OCI-LY1 (cell line): Measurements from ENCODE around the gene SDK1.

Source experiments
- H2AFZ ChIP-seq: fragments of 200-600 bp; sonication (generic), shearing (Covaris generic); 2 replicates; pipeline ENCODE4 v1.6.0; 2014; ENCODE audit warnings: antibody characterized with exemption, mild to moderate bottlenecking, low read length
- H3F3A ChIP-seq: fragments of 200-600 bp; sonication (generic), shearing (Covaris generic); 2 replicates; pipeline ENCODE4 v1.6.0; 2014; ENCODE audit warnings: mild to moderate bottlenecking, antibody characterized with exemption, low read length, moderate library complexity; ENCODE audit not compliant: insufficient read depth
- H3K27ac ChIP-seq: fragments of 200-600 bp; sonication (generic); 2 replicates; pipeline ENCODE4 v1.5.1; 2014; ENCODE audit warnings: low read length, mixed run types, mild to moderate bottlenecking, low read depth; ENCODE audit not compliant: poor library complexity, severe bottlenecking
- H3K27me3 ChIP-seq: fragments of 200-600 bp; sonication (generic); 2 replicates; pipeline ENCODE4 v1.6.0; 2014; ENCODE audit warnings: antibody characterized with exemption, mild to moderate bottlenecking, low read length, moderate library complexity; ENCODE audit not compliant: insufficient read depth
- H3K36me3 ChIP-seq: fragments of 200-600 bp; sonication (generic); 2 replicates; pipeline ENCODE4 v1.6.1; 2014; ENCODE audit warnings: mild to moderate bottlenecking, antibody characterized with exemption, low read length, moderate library complexity, mixed read lengths; ENCODE audit not compliant: insufficient read depth
- H3K4me1 ChIP-seq: fragments of 200-600 bp; sonication (generic); 2 replicates; pipeline ENCODE4 v1.5.1; 2014; ENCODE audit warnings: mild to moderate bottlenecking, low read length, moderate library complexity; ENCODE audit not compliant: insufficient read depth, severe bottlenecking
- H3K4me2 ChIP-seq: fragments of 200-600 bp; sonication (generic), shearing (Covaris generic); 2 replicates; pipeline ENCODE4 v1.6.1; 2014; ENCODE audit warnings: low read length
- H3K4me3 ChIP-seq: fragments of 200-600 bp; sonication (generic); 2 replicates; pipeline ENCODE4 v1.5.1; 2014; ENCODE audit warnings: low read length, low read depth, mild to moderate bottlenecking, mixed read lengths; ENCODE audit not compliant: poor library complexity, severe bottlenecking
- H3K79me2 ChIP-seq: fragments of 200-600 bp; shearing (Covaris generic); 2 replicates; pipeline ENCODE4 v1.6.1; 2016; ENCODE audit warnings: mixed run types, low read length, mixed read lengths; ENCODE audit not compliant: insufficient read depth
- H3K9ac ChIP-seq: fragments of 200-600 bp; sonication (generic), shearing (Covaris generic); 2 replicates; pipeline ENCODE4 v1.6.1; 2014; ENCODE audit warnings: mild to moderate bottlenecking, low read length, mixed read lengths
- H3K9me2 ChIP-seq: fragments of 200-600 bp; sonication (generic), shearing (Covaris generic); 2 replicates; pipeline ENCODE4 v1.6.1; 2014; ENCODE audit warnings: low read depth, mild to moderate bottlenecking, low read length, mixed read lengths
- H3K9me3 ChIP-seq: fragments of 200-600 bp; shearing (Covaris generic); 2 replicates; pipeline ENCODE4 v1.6.1; 2014; ENCODE audit warnings: low read length, mixed read lengths
- H4K20me1 ChIP-seq: fragments of 200-600 bp; sonication (generic), shearing (Covaris generic); 2 replicates; pipeline ENCODE4 v1.6.0; 2016; ENCODE audit warnings: mild to moderate bottlenecking, low read length; ENCODE audit not compliant: insufficient read depth
- CTCF ChIP-seq: fragments of 200-600 bp; sonication (generic), shearing (Covaris generic); IDR thresholded peaks from 2 replicates; pipeline ENCODE4 v1.5.1; 2017; ENCODE audit warnings: mild to moderate bottlenecking, antibody characterized with exemption, low read length, moderate library complexity, mixed read lengths
- EZH2 ChIP-seq: fragments of 200-600 bp; sonication (generic), shearing (Covaris generic); IDR thresholded peaks from 2 replicates; pipeline ENCODE4 v1.8.0; 2017; ENCODE audit warnings: borderline replicate concordance, mixed run types, mild to moderate bottlenecking, antibody characterized with exemption, low read length, moderate library complexity, mixed read lengths

Gene SDK1

GRCh38 chr7:4151926-4152549 is 851.0 kb downstream of the SDK1 start:
- no peak overlapping the region for H3K9ac ChIP-seq
- H3K9me2 ChIP-seq = no peaks in the 10 kb centered on the region
- H4K20me1 ChIP-seq = no peaks in the 10 kb centered on the region
- no peak overlapping the region for H2AFZ ChIP-seq
- H3K4me2 ChIP-seq = no peak overlapping the region
- no peaks in the 10 kb centered on the region for H3K9me3 ChIP-seq
- no peak overlapping the region for H3K4me3 ChIP-seq
- H3K27ac ChIP-seq = no peak overlapping the region
- no peaks in the 10 kb centered on the region for H3F3A ChIP-seq
- no peaks in the 10 kb centered on the region for H3K27me3 ChIP-seq
- TF ChIP-seq EZH2 (no peak), CTCF (no peak)
- peaks cover 5% of the 10 kb centered on the region for H3K4me1 ChIP-seq
- no peaks in the 10 kb centered on the region for H3K79me2 ChIP-seq
- H3K36me3 ChIP-seq = no peaks in the 10 kb centered on the region

- TF ChIP-seq CTCF (no peak), EZH2 (no peak)
- Histone ChIP-seq H3K27ac (no peak overlapping the region), H3K4me2 (no peak overlapping the region), H3K9ac (no peak overlapping the region), H3K4me1 (no peaks in the 10 kb centered on the region), H2AFZ (no peak overlapping the region), H3K79me2 (no peaks in the 10 kb centered on the region), H3F3A (no peaks in the 10 kb centered on the region), H3K4me3 (no peak overlapping the region), H3K9me3 (no peaks in the 10 kb centered on the region), H3K27me3 (no peaks in the 10 kb centered on the region), H4K20me1 (no peaks in the 10 kb centered on the region), H3K36me3 (no peaks in the 10 kb centered on the region), H3K9me2 (no peaks in the 10 kb centered on the region)
Measured at GRCh38 chr7:4154882-4155535, 854.0 kb downstream of the SDK1 start.

- no peaks in the 10 kb centered on the region for H3F3A ChIP-seq
- H3K9me3 ChIP-seq = no peaks in the 10 kb centered on the region
- no peaks in the 10 kb centered on the region for H3K27me3 ChIP-seq
- TF ChIP-seq EZH2 (no peak), CTCF (no peak)
- H3K9ac ChIP-seq = no peak overlapping the region
- no peak overlapping the region for H2AFZ ChIP-seq
- H4K20me1 ChIP-seq = no peaks in the 10 kb centered on the region
- H3K79me2 ChIP-seq = no peaks in the 10 kb centered on the region
- no peaks in the 10 kb centered on the region for H3K4me1 ChIP-seq
- H3K4me2 ChIP-seq = no peak overlapping the region
- 0 out of 2 replicates have a peak, but pooled peaks cover 5% of the 10 kb centered on the region for H3K36me3 ChIP-seq
- no peak overlapping the region for H3K27ac ChIP-seq
- no peaks in the 10 kb centered on the region for H3K9me2 ChIP-seq
- H3K4me3 ChIP-seq = no peak overlapping the region
Measured at GRCh38 chr7:4156190-4156589, 855.1 kb downstream of the SDK1 start.
